Upper lobe of right lung (tissue), 1 donor: Measurements from ENCODE around the gene BSDC1. TPM values are rescaled to one million over a fixed set of nuclear protein-coding genes. Genes with fewer than 3 reads are reported as not detected.

ENCODE experiments used
- ATAC-seq: fragments of 200-7000 bp; cut with Tn5 transposase; one replicate; pipeline ENCODE4 v1.9.1; 2020; ENCODE audit warnings: mild to moderate bottlenecking, moderate library complexity
- DNase-seq: peaks from one replicate; pipeline ENCODE4 v3.0.0-alpha.2; 2020
- H3K27ac ChIP-seq: fragments of 200-600 bp; one replicate; pipeline ENCODE4 v1.8.0; 2022
- H3K27me3 ChIP-seq: fragments of 200-600 bp; one replicate; pipeline ENCODE4 v1.8.0; 2022; ENCODE audit warnings: mild to moderate bottlenecking
- H3K36me3 ChIP-seq: fragments of 200-600 bp; one replicate; pipeline ENCODE4 v1.8.0; 2022
- H3K4me1 ChIP-seq: fragments of 200-600 bp; one replicate; pipeline ENCODE4 v1.8.0; 2022
- H3K4me3 ChIP-seq: fragments of 200-600 bp; one replicate; pipeline ENCODE4 v1.8.0; 2022; ENCODE audit warnings: mild to moderate bottlenecking
- H3K9me3 ChIP-seq: fragments of 200-600 bp; one replicate; pipeline ENCODE4 v1.8.0; 2022
- CTCF ChIP-seq: fragments of 200-600 bp; IDR thresholded peaks from one replicate; pipeline ENCODE4 v1.8.0; 2022; ENCODE audit warnings: antibody characterized with exemption
- intact Hi-C: fragments of 100-400 bp; cut with DNase I; formaldehyde crosslinking; loops from one replicate; pipeline ENCODE4 v1.11.0; 2022
- total RNA-seq: library from RNA; stranded (reverse); fragmentation: NEBNext Ultra II Directional; extraction: Animal tissue kit (Norgen Biotek cat#: 25700); gene quantifications from one replicate; pipeline ENCODE4 v1.2.1, GENCODE V29; 2021
- donor health status: DM: no; HTN: yes; CAD: no; lungs with severe emphysema.

The BSDC1 gene
- total RNA-seq, 1 donor from 2014 or later: 67.6 TPM

- Histone ChIP-seq H3K27ac (no peak overlapping the region), H3K4me1 (no peaks in the 10 kb centered on the region), H3K27me3 (peaks cover 38% of the 10 kb centered on the region), H3K36me3 (no peaks in the 10 kb centered on the region), H3K4me3 (peak overlapping the region; percentile 23), H3K9me3 (no peaks in the 10 kb centered on the region)
- DNase-seq (no peak), ATAC-seq (peak; percentile 41)
- intact Hi-C loops: no loop called here
- TF ChIP-seq CTCF: no peak
Measured at GRCh38 chr1:32426489-32427255, 32.4 kb upstream of the BSDC1 start.

- ATAC-seq (no peak), DNase-seq (no peak)
- peaks cover 14% of the 10 kb centered on the region for H3K27me3 ChIP-seq
- no peaks in the 10 kb centered on the region for H3K9me3 ChIP-seq
- no peaks in the 10 kb centered on the region for H3K4me1 ChIP-seq
- H3K27ac ChIP-seq: no peak overlapping the region
- intact Hi-C loops: no loop called here
- H3K36me3 ChIP-seq: no peaks in the 10 kb centered on the region
- TF ChIP-seq CTCF: no peak
- H3K4me3 ChIP-seq: no peak overlapping the region
Measured at GRCh38 chr1:32421775-32422174, 27.5 kb upstream of the BSDC1 start.

- H3K27ac ChIP-seq: no peak overlapping the region
- no peaks in the 10 kb centered on the region for H3K4me1 ChIP-seq
- no peak for DNase-seq
- H3K4me3 ChIP-seq: no peak overlapping the region
- intact Hi-C loops: no loop called here
- no peaks in the 10 kb centered on the region for H3K27me3 ChIP-seq
- H3K36me3 ChIP-seq: no peaks in the 10 kb centered on the region
- ATAC-seq: no peak
- no peaks in the 10 kb centered on the region for H3K9me3 ChIP-seq
- TF ChIP-seq CTCF: no peak
Measured at GRCh38 chr1:32414186-32414886, 20.1 kb upstream of the BSDC1 start.

- Histone ChIP-seq H3K4me1 (no peaks in the 10 kb centered on the region), H3K27ac (no peak overlapping the region), H3K36me3 (no peaks in the 10 kb centered on the region), H3K27me3 (no peaks in the 10 kb centered on the region), H3K4me3 (no peak overlapping the region), H3K9me3 (no peaks in the 10 kb centered on the region)
- ATAC-seq (peak; percentile 96), DNase-seq (no peak)
- TF ChIP-seq CTCF: peak; percentile 80
- intact Hi-C loops: no loop called here
Measured at GRCh38 chr1:32413507-32414185, 19.4 kb upstream of the BSDC1 start.

- H3K4me1 ChIP-seq: no peaks in the 10 kb centered on the region
Measured at GRCh38 chr1:32411261-32411660, 17.0 kb upstream of the BSDC1 start.

More at GRCh38 chr1:32411261-32411660, 17.0 kb upstream of the BSDC1 start:
- Histone ChIP-seq H3K36me3 (no peaks in the 10 kb centered on the region), H3K27ac (no peak overlapping the region), H3K9me3 (no peaks in the 10 kb centered on the region), H3K4me3 (no peak overlapping the region), H3K27me3 (no peaks in the 10 kb centered on the region)
- DNase-seq (no peak), ATAC-seq (no peak)
- TF ChIP-seq CTCF: no peak
- intact Hi-C loops: no loop called here
